ENCODE data around the gene ITPRIPL2. TPM values are rescaled to one million over a fixed set of nuclear protein-coding genes. Genes with fewer than 3 reads are reported as not detected.

Gene ITPRIPL2
- total and polyA plus RNA-seq, 2 of the 13 experiments (the other 11 are each of a cell fraction or from before 2014, with no cell fraction given), result 5.9 to 12.6 TPM

DNA sequence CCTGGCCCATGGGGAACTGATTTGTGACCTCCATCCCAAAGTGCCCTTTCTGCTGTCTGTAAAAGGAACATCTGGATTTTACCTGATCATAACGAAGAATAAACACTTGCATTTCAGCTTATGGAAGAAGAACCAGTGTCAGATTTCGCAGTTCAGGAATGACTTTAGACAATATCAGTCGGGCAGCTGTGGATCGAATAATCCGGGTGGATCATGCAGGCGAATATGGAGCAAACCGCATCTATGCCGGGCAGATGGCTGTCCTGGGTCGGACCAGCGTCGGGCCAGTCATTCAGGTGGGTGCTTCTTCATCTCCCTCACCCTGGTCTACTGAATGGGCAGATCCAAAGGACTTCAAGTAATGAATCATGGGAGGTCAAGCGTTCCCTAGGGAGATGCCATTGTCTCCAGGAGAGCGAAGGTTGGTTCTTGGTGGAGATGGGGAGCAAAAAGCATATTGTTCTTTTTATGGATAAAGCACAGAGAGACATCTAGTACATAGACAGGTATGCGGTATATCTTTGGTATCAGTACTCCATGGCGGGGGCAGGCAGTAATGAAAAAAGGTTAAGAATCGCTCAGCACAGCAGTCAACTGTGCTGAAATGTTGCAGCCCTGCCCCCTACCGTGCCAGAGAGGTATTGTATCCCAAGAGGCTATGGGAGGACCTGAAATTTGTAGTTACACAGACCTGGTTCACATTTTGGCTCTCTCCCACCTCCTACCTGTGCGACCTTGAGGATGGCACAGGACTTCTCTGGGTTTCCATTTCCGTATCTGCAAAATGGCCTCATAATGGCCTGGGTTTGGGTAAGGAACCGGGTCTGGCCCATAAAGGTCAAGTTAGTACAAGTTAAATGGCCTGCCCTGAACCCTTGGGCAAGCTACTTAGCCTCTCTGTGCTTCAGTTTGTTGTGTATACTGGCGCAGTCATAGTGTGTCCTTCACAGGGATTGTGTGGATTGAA is 41.7 kb upstream of the ITPRIPL2 start (continued):
- 0 out of 2 replicates have a peak, but pooled peaks have one; percentile 29 for TF ChIP-seq SRF (IDR thresholded peaks at IDR 0.05; ENCODE audit: low read depth, low read length)
- TF ChIP-seq, protein P1, sequence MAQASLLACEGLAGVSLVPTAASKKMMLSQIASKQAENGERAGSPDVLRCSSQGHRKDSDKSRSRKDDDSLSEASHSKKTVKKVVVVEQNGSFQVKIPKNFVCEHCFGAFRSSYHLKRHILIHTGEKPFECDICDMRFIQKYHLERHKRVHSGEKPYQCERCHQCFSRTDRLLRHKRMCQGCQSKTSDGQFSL (CRISPR knock-in tag; IDR thresholded peaks at IDR 0.05), result no peak
- TF ChIP-seq, protein P2, sequence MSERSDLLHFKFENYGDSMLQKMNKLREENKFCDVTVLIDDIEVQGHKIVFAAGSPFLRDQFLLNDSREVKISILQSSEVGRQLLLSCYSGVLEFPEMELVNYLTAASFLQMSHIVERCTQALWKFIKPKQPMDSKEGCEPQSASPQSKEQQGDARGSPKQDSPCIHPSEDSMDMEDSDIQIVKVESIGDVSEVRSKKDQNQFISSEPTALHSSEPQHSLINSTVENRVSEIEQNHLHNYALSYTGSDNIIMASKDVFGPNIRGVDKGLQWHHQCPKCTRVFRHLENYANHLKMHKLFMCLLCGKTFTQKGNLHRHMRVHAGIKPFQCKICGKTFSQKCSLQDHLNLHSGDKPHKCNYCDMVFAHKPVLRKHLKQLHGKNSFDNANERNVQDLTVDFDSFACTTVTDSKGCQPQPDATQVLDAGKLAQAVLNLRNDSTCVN (CRISPR knock-in tag; IDR thresholded peaks at IDR 0.05; ENCODE audit: borderline replicate concordance), result peak; percentile 64; the same call in 1 of the 2 replicates
- TF ChIP-seq CHCHD3 (CRISPR knock-in tag; IDR thresholded peaks at IDR 0.05), result no peak
- no peak for TF ChIP-seq MXI1 (IDR thresholded peaks at IDR 0.05; ENCODE audit: borderline replicate concordance, low read depth, low read length)
- TF ChIP-seq CEBPG (CRISPR knock-in tag; IDR thresholded peaks at IDR 0.05), result peak; percentile 47; the same call in 1 of the 2 replicates
- no peak for TF ChIP-seq HOXD1 (CRISPR knock-in tag; IDR thresholded peaks at IDR 0.05)
- TF ChIP-seq, protein P3, sequence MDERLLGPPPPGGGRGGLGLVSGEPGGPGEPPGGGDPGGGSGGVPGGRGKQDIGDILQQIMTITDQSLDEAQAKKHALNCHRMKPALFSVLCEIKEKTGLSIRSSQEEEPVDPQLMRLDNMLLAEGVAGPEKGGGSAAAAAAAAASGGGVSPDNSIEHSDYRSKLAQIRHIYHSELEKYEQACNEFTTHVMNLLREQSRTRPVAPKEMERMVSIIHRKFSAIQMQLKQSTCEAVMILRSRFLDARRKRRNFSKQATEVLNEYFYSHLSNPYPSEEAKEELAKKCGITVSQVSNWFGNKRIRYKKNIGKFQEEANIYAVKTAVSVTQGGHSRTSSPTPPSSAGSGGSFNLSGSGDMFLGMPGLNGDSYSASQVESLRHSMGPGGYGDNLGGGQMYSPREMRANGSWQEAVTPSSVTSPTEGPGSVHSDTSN (CRISPR knock-in tag; IDR thresholded peaks at IDR 0.05), result no peak
- TF ChIP-seq SIX4 (CRISPR knock-in tag; IDR thresholded peaks at IDR 0.05), result no peak
- TF ChIP-seq GPN1 (CRISPR knock-in tag; IDR thresholded peaks at IDR 0.05; ENCODE audit: borderline replicate concordance), result no peak
- TF ChIP-seq, protein P4, sequence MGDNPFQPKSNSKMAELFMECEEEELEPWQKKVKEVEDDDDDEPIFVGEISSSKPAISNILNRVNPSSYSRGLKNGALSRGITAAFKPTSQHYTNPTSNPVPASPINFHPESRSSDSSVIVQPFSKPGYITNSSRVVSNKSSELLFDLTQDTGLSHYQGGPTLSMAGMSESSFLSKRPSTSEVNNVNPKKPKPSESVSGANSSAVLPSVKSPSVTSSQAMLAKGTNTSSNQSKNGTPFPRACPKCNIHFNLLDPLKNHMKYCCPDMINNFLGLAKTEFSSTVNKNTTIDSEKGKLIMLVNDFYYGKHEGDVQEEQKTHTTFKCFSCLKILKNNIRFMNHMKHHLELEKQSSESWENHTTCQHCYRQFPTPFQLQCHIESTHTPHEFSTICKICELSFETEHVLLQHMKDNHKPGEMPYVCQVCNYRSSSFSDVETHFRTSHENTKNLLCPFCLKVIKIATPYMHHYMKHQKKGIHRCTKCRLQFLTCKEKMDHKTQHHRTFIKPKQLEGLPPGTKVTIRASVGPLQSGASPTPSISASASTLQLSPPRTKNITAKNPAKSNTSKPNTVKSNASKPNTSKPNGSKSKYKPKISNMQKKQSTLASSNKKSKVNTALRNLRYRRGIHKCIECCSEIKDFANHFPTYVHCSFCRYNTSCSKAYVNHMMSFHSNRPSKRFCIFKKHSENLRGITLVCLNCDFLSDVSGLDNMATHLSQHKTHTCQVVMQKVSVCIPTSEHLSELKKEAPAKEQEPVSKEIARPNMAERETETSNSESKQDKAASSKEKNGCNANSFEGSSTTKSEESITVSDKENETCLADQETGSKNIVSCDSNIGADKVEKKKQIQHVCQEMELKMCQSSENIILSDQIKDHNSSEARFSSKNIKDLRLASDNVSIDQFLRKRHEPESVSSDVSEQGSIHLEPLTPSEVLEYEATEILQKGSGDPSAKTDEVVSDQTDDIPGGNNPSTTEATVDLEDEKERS (CRISPR knock-in tag; IDR thresholded peaks at IDR 0.05), result no peak
- TF ChIP-seq, protein P5, sequence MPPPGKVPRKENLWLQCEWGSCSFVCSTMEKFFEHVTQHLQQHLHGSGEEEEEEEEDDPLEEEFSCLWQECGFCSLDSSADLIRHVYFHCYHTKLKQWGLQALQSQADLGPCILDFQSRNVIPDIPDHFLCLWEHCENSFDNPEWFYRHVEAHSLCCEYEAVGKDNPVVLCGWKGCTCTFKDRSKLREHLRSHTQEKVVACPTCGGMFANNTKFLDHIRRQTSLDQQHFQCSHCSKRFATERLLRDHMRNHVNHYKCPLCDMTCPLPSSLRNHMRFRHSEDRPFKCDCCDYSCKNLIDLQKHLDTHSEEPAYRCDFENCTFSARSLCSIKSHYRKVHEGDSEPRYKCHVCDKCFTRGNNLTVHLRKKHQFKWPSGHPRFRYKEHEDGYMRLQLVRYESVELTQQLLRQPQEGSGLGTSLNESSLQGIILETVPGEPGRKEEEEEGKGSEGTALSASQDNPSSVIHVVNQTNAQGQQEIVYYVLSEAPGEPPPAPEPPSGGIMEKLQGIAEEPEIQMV (CRISPR knock-in tag; IDR thresholded peaks at IDR 0.05; ENCODE audit: low read depth), result no peak
- TF ChIP-seq, protein P6, sequence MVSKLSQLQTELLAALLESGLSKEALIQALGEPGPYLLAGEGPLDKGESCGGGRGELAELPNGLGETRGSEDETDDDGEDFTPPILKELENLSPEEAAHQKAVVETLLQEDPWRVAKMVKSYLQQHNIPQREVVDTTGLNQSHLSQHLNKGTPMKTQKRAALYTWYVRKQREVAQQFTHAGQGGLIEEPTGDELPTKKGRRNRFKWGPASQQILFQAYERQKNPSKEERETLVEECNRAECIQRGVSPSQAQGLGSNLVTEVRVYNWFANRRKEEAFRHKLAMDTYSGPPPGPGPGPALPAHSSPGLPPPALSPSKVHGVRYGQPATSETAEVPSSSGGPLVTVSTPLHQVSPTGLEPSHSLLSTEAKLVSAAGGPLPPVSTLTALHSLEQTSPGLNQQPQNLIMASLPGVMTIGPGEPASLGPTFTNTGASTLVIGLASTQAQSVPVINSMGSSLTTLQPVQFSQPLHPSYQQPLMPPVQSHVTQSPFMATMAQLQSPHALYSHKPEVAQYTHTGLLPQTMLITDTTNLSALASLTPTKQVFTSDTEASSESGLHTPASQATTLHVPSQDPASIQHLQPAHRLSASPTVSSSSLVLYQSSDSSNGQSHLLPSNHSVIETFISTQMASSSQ (IDR thresholded peaks at IDR 0.05; ENCODE audit: low read depth), result no peak
- TF ChIP-seq, protein P6 (CRISPR knock-in tag; IDR thresholded peaks at IDR 0.05; ENCODE audit: borderline replicate concordance), result no peak
- TF ChIP-seq ZNF292 (CRISPR knock-in tag; IDR thresholded peaks at IDR 0.05; ENCODE audit: borderline replicate concordance, low read depth), result no peak
- no peak for TF ChIP-seq ZBTB7B (CRISPR knock-in tag; IDR thresholded peaks at IDR 0.05)

All from HepG2 (cell line).